Esophagus muscularis mucosa (tissue), 4 donors: Measurements from ENCODE around the gene SLC25A26.

Experiments used
- EP300 ChIP-seq: sonication (generic); formaldehyde crosslinking; IDR thresholded peaks from one replicate; pipeline ENCODE4 v1.6.1; 2017; ENCODE audit warnings: antibody characterized with exemption
- POLR2AphosphoS5 ChIP-seq, 2 donors: sonication (generic); formaldehyde crosslinking; IDR thresholded peaks; one replicate each; pipeline ENCODE4 v1.6.1; 2017; ENCODE audit warnings: antibody characterized with exemption in 2 of 2
- TF ChIP-seq, protein P1 (sequence below), 3 experiments: fragments of 200-600 bp in 2 of 3; fragments of 450-650 bp in 1 of 3; sonication (generic) in 2 of 3; IDR thresholded peaks; one replicate each; pipeline ENCODE4 v1.5.1; 2017 to 2019; ENCODE audit warnings: antibody characterized with exemption in 3 of 3, mild to moderate bottlenecking in 2 of 3, moderate library complexity in 1 of 3

DNA sequence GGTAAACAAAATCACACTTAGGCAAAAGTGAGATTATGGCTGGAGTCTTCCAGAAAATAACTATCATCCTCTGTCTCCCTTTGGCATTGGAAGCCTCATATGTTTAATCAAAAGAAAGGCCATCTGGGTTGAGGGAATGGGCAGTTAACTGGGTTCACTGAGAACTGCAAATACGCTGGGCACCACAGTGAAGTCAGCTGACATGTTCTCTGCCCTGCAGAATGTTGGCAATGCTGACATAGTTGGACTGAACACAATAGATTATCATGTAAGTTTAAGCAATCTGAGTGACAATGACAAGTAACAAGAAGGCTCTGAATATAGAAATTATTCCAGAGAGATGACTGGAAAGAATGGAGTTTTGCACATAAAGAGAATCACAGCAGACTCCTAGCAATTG is 43.8 kb upstream of the SLC25A26 start:
- TF ChIP-seq, protein P1, sequence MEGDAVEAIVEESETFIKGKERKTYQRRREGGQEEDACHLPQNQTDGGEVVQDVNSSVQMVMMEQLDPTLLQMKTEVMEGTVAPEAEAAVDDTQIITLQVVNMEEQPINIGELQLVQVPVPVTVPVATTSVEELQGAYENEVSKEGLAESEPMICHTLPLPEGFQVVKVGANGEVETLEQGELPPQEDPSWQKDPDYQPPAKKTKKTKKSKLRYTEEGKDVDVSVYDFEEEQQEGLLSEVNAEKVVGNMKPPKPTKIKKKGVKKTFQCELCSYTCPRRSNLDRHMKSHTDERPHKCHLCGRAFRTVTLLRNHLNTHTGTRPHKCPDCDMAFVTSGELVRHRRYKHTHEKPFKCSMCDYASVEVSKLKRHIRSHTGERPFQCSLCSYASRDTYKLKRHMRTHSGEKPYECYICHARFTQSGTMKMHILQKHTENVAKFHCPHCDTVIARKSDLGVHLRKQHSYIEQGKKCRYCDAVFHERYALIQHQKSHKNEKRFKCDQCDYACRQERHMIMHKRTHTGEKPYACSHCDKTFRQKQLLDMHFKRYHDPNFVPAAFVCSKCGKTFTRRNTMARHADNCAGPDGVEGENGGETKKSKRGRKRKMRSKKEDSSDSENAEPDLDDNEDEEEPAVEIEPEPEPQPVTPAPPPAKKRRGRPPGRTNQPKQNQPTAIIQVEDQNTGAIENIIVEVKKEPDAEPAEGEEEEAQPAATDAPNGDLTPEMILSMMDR (IDR thresholded peaks at IDR 0.05) = no peak
- no peak for TF ChIP-seq EP300
- no peak for TF ChIP-seq POLR2AphosphoS5 (IDR thresholded peaks at IDR 0.05)
